GM19035 (cell line): Measurements from ENCODE around the gene RCCD1.
"Not testable (repeated sequence)": the region's sequence is repeated elsewhere in the genome, so short reads cannot be mapped to it uniquely, and the experiment has no call there.

Source experiments
- ATAC-seq: cut with Tn5 transposase; IDR thresholded peaks from one replicate; pipeline ENCODE4 v1.9.1; 2021; ENCODE audit not compliant: unreplicated experiment

Gene RCCD1, protein sequence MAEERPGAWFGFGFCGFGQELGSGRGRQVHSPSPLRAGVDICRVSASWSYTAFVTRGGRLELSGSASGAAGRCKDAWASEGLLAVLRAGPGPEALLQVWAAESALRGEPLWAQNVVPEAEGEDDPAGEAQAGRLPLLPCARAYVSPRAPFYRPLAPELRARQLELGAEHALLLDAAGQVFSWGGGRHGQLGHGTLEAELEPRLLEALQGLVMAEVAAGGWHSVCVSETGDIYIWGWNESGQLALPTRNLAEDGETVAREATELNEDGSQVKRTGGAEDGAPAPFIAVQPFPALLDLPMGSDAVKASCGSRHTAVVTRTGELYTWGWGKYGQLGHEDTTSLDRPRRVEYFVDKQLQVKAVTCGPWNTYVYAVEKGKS

DNA sequence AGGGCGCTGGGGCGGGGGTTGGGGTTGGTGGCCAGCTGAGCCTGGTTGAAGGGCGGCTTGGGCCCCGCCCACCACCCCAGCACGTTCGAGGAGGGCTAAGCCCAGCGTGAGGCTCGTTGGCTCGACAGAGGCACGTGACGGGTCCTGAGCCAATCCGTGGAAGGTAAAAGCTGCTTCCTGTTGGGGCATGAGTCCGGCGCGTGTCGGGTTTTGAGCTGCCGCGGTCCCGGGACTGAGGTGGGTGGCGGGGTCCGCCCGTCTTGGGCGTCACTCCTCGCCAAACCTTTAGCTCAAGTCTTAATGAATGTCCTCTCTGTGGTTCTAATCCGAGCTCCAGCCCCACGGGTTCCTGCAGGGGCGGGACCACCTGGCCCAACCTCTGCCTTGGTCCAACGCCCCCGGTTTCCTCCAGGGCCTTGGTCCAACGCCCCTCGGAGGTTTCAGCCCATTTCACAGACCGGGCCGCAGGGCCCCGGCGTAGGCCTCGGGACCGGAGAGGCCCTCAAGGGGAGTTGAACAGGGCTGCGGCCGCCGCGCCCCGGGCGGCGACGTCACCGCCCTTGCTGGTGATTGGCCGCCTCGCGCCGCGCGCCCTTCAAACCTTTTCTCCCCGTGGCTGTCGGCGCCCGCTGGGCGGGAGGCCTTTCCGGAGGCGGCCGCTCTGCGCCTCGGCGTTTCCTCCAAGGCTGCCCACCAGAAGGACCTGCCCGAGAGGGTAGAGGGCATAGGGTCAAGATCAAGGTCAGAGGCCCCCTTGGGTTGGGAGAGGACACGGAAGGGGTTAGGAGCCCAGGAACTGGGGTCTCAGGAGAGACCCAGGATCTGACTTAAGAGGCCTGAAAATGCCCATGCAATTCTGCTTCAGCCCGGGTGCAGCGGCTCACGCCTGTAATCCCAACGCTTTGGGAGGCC, at the start of gene RCCD1:
TSS of gene RCCD1 (plus strand) at position 173 of the 912 bp plus-strand sequence. CDS start 1,851 bp downstream, outside the sequence.
- ATAC-seq: peak; percentile 92

DNA sequence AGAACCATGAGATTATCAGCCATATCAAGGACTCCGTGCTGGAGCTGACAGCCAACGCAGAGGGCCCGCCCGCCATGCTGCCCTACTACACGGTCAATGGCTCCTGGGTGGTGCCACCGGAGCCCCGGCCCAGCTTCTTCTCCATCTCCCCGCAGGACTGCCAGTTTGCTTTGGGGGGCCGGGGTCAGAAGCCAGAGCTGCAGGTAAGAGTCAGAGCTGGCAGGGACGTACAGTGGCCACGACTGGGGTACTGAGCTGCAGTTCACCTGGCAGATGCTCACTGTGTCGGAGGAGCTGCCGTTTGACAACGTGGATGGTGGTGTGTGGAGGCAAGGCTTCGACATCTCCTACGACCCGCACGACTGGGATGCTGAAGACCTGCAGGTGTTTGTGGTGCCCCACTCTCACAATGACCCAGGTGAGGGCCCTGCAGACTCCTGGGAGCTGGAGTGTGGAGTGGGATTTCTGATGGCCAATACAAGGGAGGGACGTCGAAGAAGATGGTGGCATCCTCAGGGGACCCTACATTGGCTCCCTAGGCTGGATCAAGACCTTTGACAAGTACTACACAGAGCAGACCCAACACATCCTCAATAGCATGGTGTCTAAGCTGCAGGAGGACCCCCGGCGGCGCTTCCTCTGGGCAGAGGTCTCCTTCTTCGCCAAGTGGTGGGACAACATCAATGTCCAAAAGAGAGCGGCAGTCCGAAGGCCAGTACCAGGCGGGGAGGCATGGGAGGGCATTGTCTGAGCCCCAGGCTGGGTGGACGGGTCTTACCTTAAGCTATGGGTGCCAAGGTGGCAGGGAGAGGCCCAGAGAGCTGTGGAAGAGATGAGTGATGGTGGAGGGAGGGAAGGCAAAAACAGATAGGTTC, 49.1 kb upstream of the RCCD1 start:
- ATAC-seq: no peak

DNA sequence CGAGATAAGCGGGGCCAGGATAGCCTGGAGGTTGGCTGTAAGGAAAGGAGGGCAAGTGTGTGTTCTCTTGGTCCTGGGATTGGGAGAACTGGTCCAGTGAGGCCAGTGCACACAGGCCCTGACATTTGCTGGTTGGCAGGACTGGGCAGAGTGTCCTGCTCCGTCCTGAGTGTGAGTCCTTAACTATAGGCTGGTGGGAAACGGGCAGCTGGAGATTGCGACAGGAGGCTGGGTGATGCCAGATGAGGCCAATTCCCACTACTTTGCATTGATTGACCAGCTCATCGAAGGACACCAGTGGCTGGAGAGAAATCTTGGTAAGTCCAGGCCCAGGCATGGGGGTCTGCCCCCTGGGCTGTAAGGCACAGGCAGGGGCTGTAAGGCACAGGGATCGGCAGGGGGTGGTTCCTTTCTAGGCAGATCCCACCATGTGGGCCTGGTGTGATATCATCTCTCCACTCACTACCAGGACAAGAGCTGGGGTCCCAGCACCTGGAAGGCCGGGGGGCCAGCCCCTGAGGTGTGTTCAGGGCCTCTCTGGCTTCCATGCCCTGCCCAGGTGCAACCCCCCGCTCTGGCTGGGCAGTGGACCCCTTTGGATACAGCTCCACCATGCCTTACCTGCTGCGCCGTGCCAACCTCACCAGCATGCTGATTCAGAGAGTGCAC, 48.4 kb upstream of the RCCD1 start:
- ATAC-seq: no peak

DNA sequence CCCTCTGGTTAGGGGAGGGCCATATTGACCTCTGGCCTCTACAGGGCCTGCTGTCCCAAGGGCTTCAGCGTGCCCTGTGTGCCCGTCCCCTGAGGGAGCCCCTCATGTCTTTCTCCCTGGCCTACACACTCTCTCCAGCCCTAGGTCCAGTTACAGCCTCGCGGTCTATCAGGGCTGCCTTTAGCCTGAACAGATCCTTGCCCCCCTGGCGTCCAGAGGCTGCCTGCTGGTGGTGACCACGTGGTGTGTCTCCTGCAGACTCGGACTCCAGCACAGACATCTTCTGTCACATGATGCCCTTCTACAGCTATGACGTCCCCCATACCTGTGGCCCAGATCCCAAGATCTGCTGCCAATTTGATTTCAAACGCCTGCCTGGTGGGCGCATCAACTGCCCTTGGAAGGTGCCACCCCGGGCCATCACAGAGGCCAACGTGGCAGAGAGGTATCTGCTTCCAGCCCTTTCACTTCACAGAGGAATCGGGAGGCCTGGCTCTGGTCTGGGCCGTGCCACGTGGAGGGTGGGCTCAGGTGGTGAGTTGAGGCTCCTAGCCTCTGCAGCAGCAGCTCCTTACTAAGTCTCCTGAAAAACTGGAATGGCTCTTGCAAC, 47.5 kb upstream of the RCCD1 start:
- no peak for ATAC-seq

DNA sequence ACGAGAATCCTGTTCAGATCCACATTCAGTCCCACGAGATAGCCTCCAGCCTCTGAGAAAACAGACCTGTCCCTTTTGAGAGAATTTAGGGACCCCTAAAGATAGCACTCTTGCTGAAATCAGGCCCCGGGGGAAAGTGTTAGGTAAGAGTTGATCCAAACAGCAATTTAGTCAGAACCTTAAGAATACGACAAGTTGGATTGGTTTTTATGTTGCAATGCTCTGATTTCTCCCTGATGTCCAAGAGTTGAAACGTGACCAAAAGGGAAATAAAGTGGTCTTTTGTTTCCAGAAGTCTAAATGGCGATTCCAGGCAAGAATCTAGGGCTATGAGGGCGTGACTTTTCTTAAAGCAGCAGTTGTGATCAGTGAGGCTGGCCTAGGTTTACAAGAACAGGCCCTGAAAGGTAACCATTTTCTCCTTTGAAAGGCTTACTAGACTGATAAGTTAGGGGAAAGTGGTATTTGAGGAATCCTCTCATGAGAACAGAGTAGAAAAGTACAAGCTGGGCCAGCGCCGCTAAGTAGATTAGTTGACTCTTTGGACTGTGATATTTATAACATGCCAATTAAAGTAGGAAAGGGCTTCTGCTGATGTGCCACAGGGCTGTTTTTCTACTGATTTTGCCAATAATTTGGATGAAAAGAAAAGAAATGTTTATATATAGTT, 46.7 kb upstream of the RCCD1 start:
- no peak for ATAC-seq

DNA sequence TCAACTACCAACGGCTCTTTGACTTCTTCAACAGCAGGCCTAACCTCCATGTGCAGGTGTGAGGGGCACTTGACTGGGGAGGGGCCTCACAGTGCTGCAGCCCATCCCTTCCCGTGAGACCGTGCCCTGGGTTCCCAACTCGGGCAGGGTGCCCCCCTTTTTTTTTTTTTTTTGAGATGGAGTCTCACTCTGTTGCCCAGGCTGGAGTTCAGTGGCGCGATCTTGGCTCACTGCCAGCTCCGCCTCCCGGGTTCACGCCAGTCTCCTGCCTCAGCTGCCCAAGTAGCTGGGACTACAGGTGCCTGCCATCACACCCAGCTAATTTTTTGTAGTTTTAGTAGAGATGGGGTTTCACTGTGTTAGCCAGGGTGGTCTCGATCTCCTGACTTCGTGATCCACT, 45.2 kb upstream of the RCCD1 start:
- not testable (repeated sequence) for ATAC-seq

DNA sequence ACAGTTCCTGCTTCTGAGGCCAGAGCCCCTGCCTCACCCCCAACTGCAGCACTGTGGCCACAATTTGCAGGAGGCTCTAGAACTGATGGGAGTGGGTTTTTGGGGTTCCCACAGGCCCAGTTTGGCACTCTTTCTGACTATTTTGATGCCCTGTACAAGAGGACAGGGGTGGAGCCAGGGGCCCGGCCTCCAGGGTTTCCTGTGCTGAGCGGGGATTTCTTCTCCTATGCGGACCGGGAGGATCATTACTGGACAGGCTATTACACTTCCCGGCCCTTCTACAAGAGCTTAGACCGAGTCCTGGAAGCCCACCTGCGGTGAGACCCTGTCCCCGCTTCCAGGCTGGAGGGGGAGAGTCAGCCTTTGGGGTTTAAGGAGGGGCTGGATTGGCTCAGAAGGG, 44.7 kb upstream of the RCCD1 start:
- ATAC-seq: no peak

DNA sequence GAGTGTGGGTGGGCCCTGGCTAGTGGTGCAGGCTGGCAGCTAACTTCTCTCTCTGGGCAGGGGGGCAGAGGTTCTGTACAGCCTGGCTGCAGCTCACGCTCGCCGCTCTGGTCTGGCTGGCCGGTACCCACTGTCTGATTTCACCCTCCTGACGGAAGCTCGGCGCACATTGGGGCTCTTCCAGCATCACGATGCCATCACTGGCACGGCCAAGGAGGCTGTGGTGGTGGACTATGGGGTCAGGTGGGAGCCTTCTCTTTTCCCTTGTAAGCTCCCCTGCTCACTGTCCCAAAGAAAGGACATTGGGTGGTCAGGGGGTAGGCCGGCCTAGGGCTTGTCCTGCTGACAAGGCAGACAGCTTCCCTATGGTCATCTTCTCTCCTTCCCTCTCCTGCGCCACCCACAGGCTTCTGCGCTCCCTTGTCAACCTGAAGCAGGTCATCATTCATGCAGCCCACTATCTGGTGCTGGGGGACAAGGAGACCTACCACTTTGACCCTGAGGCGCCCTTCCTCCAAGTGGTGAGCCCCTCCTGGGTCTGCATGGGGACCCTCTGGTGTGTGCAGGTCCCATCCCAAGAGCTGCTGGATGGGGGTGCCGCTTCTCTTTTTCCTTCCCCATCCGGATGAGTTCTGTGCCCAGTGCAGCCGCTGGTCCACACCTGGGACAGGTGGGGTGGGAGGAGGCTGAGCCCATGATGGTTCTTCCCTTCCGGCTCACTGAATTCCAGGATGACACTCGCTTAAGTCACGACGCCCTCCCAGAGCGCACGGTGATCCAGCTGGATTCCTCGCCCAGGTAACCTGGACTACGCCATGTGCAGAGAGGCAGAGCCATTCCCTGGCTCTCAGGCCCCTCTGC, 44.0 kb upstream of the RCCD1 start:
- ATAC-seq: no peak

DNA sequence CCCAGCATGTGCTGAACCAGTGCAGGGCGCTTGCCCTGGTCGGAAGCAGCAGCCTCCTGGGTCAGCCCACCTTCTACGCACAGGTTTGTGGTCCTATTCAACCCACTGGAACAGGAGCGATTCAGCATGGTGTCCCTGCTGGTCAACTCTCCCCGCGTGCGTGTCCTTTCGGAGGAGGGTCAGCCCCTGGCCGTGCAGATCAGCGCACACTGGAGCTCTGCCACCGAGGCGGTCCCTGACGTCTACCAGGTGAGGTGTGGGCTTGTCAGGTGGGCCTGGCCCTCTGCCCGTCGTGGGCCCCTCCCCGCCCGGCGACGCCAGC, 43.4 kb upstream of the RCCD1 start:
- ATAC-seq: no peak

DNA sequence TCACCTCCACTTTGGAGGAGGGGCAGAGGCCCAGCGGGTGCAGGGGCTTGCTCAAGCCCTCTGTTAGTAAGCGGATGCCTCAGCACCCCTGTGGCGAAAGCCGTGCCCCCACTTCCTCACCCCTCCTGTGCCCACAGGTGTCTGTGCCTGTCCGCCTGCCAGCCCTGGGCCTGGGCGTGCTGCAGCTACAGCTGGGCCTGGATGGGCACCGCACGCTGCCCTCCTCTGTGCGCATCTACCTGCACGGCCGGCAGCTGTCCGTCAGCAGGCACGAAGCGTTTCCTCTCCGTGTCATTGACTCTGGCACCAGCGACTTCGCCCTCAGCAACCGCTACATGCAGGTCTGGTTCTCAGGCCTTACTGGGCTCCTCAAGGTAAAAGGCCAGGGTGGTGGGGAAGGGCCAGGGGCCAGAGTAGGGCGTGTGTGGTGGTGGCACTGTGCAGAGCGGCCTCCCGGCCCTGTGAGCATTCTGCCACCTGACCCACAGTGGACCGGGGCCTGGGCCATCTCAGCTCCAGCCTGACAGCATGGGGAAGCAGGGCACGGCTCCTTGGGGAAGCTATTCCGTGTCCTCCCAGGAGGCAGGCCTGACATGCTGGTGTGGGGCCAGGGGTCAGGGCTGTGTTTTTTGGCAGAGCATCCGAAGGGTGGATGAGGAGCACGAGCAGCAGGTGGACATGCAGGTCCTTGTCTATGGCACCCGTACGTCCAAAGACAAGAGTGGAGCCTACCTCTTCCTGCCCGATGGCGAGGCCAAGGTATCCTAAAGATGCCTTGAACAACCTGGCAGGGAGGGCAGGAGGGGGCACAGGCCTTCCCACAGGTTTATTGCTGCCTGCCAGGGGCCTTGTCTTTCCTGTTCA, 42.5 kb upstream of the RCCD1 start:
- no peak for ATAC-seq

DNA sequence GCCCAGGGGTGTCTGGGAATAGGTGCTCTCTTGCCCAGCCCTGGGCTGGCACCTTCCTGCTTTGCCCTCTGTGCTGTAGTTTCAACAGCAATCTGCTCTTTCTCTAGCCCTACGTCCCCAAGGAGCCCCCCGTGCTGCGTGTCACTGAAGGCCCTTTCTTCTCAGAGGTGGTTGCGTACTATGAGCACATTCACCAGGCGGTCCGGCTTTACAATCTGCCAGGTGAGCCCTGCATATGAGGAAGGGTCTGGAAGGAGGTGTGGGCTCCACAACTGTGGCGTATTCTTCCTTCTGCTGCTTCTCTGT, 42.0 kb upstream of the RCCD1 start:
- no peak for ATAC-seq

DNA sequence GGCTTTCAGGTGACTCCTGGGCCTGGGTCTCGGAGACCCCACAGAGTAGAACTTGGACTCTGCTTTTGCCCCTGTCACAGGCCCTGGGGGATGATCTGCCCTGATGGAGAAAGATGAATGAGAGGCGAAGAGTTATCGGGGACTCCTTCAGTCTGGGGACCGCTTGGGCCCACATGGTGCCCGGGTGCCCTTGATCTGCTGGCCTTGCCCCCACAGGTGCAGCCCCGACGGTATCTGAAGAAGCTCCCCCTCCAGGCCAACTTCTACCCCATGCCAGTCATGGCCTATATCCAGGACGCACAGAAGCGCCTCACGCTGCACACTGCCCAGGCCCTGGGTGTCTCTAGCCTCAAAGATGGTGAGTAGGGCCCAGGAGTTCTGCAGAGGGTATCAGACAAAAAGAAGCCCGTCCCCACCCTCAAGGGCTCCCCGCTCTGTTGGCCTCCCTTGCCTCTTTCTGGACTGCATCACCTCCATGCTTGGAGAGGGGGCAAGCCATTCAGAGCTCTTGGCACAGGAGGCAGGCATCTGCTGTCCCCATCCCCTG, 41.2 kb upstream of the RCCD1 start:
- no peak for ATAC-seq

DNA sequence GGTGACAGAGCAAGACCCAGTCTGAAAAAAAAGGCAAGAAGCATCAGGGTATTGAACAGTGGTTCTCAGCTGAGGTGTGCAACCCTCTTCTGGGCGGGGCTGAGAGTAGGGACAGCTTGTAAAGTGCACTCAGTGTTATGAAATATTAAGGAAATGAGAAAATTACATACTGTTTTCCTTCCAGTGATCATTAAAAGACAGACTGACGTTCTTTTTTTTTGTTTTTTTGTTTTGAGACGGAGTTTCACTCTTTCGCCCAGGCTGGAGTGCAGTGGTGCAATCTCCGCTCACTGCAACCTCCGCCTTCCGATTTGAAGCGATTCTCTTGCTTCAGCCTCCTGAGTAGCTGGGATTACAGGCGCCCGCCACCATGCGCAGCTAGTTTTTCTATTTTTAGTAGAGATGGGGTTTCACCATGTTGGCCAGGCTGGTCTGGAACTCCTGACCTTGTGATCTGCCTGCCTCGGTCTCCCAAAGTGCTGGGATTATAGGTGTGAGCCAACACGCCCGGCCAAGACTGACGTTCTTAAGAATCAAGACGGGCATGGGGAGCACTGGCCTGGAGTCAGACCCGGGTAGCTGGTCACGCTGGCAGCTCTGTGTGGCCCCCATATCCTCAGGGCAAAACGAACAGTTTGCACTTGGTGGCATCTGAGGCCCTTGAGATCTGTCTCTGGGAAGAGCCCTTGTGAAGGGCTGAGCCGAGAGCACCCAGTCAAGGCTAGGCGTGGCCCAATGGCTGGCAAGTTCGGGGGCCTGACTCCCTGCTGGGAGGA, 40.2 kb upstream of the RCCD1 start:
- ATAC-seq: no peak

DNA sequence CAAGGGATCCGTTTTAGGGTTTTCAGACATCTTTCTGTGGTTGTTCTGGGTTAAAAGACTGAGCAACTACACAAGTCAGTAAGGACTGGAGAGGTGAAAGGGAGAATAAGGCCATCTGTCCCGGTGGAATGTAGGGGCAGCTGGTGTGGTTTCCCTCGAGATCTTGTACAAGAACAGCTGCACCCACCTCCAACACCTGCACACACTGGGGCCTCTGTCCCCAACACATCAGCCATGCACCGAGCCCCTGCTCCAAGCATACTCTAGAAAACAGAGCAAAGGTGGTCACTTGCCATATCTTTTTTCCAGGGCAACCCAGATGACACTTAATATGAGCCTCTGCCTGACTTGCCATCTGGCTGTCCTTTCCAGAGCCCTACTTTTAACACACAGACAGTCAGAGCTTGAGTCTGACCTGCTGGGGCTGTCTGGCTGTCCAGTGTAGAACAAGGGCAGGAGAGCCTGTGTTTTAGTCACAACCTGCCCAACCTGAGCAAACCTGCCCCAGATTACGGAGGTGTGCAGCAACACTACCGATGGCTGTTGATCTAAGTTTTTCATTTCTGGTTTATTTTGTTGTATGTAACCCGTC, 39.4 kb upstream of the RCCD1 start:
- ATAC-seq: no peak

DNA sequence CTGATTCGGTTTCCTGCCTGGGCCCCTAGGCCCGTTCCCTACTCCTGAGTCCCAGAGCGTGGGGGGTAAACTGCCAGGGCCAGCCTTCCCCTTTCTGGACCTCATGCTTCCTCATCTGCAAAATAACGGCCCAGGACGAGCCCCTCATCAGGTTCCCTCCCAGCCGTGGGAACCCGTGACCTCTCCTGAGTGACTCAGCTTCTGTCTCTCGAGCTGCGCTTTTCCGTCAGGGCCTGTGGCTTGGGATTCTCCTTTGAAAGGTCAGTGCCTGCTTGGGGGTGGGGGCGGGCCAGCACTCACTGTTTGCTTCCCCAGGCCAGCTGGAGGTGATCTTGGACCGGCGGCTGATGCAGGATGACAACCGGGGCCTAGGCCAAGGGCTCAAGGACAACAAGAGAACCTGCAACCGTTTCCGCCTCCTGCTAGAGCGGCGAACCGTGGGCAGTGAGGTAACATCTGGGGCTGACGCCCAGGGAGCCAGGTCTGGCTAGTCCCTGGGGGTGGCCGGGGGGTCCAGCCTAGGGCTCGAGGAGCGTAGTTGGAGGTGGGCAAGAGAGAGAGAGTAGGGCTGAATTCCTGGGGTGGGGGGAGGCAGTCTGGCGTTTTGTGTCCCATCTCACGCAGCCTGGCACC, 38.8 kb upstream of the RCCD1 start:
- no peak for ATAC-seq

DNA sequence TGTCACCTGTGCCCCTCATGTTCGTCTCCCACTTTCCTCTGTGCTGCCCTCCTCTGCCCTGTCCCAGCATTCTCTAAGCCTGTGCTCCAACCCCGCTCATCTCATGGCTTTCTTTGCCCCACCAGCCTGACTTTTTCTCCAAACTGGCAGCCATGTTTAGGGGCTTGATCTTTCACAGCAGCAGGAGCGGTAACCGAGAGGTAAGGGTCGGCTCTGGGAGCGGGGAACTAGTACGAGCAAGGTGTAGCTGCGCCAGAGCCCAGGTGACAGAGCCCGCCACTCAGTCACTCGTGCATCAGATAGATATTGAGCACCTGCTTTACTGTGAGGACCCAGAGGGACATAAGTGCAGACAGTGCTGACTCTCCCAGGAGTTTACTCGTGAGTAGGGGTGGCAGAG, 38.2 kb upstream of the RCCD1 start:
- no peak for ATAC-seq
